ENCODE measurements around the gene CDC42BPB. TPM values are rescaled to one million over a fixed set of nuclear protein-coding genes. Genes with fewer than 3 reads are reported as not detected.

The CDC42BPB gene
- total RNA-seq, 1 donor from 2014 or later, result 116 TPM

DNA sequence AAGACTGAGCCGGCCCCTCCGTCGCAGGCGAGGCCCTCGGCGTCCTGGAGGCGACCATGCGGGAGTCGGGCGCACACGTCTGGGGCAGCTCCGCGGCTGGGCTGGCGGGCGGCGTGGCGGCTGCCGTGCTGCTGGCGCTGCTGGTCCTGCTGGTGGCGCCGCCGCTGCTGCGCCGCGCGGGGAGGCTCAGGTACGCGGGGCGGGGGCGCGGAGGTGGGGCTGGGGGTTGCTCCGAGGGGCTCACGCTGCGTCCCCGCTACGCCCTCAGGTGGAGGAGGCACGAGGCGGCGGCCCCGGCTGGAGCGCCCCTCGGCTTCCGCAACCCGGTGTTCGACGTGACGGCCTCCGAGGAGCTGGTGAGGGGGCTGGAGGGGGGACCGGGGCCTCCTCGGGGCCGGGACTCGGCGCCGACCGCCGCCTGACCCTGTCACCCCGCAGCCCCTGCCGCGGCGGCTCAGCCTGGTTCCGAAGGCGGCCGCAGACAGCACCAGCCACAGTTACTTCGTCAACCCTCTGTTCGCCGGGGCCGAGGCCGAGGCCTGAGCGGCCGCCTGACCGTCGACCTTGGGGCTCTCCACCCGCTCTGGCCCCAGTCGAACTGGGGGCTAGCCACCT, 127.1 kb downstream of the CDC42BPB start:
- H3K9me3 ChIP-seq (ENCODE audit: insufficient read depth, low read depth, low read length), result no peaks in the 10 kb centered on the region
- Mint-ChIP-seq H3K9me3 (ENCODE audit: unreplicated experiment) (no peaks in the 10 kb centered on the region), H3K4me3 (ENCODE audit: unreplicated experiment) (no peak overlapping the region), H3K27me3 (ENCODE audit: low read depth, unreplicated experiment) (peaks cover 12% of the 10 kb centered on the region), H3K36me3 (ENCODE audit: low read depth, unreplicated experiment) (peaks cover 4% of the 10 kb centered on the region), H3K27ac (ENCODE audit: unreplicated experiment) (no peak overlapping the region), H3K4me1 (ENCODE audit: low read depth, unreplicated experiment) (peaks cover 2% of the 10 kb centered on the region)
- H3K27ac ChIP-seq (ENCODE audit: low read depth, low read length), result no peak overlapping the region
- no peak overlapping the region for H3K4me2 ChIP-seq (ENCODE audit: low read length)
- H2AFZ ChIP-seq (ENCODE audit: low read depth, low read length), result no peak overlapping the region
- FAIRE-seq (no peak), DNase-seq (ENCODE audit: low read depth) (no peak)
- H3K36me3 ChIP-seq (ENCODE audit: insufficient read depth, low read length), result peaks cover 8% of the 10 kb centered on the region
- peaks cover 29% of the 10 kb centered on the region for H3K27me3 ChIP-seq (ENCODE audit: insufficient read depth, low read length)
- peaks cover 35% of the 10 kb centered on the region for H4K20me1 ChIP-seq (ENCODE audit: insufficient read depth, low read length)
- H3K4me1 ChIP-seq (ENCODE audit: insufficient read depth, low read length), result peaks cover 22% of the 10 kb centered on the region
- H3K79me2 ChIP-seq (ENCODE audit: insufficient read depth, low read length), result no peaks in the 10 kb centered on the region
- TF ChIP-seq, protein P1, sequence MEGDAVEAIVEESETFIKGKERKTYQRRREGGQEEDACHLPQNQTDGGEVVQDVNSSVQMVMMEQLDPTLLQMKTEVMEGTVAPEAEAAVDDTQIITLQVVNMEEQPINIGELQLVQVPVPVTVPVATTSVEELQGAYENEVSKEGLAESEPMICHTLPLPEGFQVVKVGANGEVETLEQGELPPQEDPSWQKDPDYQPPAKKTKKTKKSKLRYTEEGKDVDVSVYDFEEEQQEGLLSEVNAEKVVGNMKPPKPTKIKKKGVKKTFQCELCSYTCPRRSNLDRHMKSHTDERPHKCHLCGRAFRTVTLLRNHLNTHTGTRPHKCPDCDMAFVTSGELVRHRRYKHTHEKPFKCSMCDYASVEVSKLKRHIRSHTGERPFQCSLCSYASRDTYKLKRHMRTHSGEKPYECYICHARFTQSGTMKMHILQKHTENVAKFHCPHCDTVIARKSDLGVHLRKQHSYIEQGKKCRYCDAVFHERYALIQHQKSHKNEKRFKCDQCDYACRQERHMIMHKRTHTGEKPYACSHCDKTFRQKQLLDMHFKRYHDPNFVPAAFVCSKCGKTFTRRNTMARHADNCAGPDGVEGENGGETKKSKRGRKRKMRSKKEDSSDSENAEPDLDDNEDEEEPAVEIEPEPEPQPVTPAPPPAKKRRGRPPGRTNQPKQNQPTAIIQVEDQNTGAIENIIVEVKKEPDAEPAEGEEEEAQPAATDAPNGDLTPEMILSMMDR (IDR thresholded peaks at IDR 0.05; ENCODE audit: insufficient read depth, low read depth, low read length), result no peak
- TF ChIP-seq EZH2 (IDR thresholded peaks at IDR 0.05; ENCODE audit: insufficient read depth, low read length), result peak; percentile 72
- no peak overlapping the region for H3K4me3 ChIP-seq (ENCODE audit: insufficient read depth, low read depth, low read length)
- no peak overlapping the region for H3K9ac ChIP-seq (ENCODE audit: low read length)

DNA sequence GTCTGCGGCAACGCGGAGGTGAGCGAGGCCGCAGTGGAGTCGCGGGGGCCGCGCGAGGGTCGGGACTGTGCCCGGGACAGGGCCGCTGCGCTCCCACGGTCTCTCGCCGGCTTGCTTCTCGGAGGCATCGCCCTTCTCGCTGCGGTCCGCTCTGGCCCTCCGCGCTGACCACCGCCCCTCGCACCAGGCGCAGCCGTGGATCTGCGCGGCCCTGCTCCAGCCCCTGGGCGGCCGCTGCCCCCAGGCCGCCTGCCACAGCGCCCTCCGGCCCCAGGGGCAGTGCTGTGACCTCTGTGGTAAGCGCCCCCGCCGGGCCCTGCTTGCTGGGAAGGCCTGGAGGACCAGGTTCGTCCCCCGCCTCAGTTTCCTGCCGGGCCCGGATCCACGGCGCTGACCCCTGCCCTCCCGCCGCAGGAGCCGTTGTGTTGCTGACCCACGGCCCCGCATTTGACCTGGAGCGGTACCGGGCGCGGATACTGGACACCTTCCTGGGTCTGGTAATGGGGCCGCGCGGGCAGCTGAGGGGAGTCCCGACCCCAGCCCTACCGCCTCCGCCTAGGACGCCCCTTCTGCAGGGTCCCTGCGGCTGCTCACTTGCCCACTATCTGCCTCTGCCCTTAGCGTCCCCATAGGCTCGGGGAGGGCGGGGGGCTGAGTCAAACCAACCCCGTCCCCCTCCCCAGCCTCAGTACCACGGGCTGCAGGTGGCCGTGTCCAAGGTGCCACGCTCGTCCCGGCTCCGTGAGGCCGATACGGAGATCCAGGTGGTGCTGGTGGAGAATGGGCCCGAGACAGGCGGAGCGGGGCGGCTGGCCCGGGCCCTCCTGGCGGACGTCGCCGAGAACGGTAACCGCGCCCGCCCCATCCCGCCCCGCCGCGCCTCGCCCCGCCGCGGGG, 127.9 kb downstream of the CDC42BPB start:
- FAIRE-seq (no peak), DNase-seq (ENCODE audit: low read depth) (no peak)
- H3K9me3 ChIP-seq (ENCODE audit: insufficient read depth, low read depth, low read length), result no peaks in the 10 kb centered on the region
- no peak overlapping the region for H3K27ac ChIP-seq (ENCODE audit: low read depth, low read length)
- H3K4me1 ChIP-seq (ENCODE audit: insufficient read depth, low read length), result peaks cover 22% of the 10 kb centered on the region
- H3K36me3 Mint-ChIP-seq (ENCODE audit: low read depth, unreplicated experiment), result peaks cover 4% of the 10 kb centered on the region
- H2AFZ ChIP-seq (ENCODE audit: low read depth, low read length), result no peak overlapping the region
- peaks cover 17% of the 10 kb centered on the region for H3K27me3 Mint-ChIP-seq (ENCODE audit: low read depth, unreplicated experiment)
- H3K4me2 ChIP-seq (ENCODE audit: low read length), result peak overlapping the region; percentile 79
- no peaks in the 10 kb centered on the region for H3K9me3 Mint-ChIP-seq (ENCODE audit: unreplicated experiment)
- TF ChIP-seq, protein P1 (IDR thresholded peaks at IDR 0.05; ENCODE audit: insufficient read depth, low read depth, low read length), result no peak
- TF ChIP-seq EZH2 (IDR thresholded peaks at IDR 0.05; ENCODE audit: insufficient read depth, low read length), result peak; percentile 99
- H3K4me3 Mint-ChIP-seq (ENCODE audit: unreplicated experiment), result no peak overlapping the region
- H3K27me3 ChIP-seq (ENCODE audit: insufficient read depth, low read length), result peaks cover 36% of the 10 kb centered on the region
- H3K27ac Mint-ChIP-seq (ENCODE audit: unreplicated experiment), result no peak overlapping the region
- peaks cover 8% of the 10 kb centered on the region for H3K36me3 ChIP-seq (ENCODE audit: insufficient read depth, low read length)
- H3K4me1 Mint-ChIP-seq (ENCODE audit: low read depth, unreplicated experiment), result peaks cover 2% of the 10 kb centered on the region
- H3K79me2 ChIP-seq (ENCODE audit: insufficient read depth, low read length), result no peaks in the 10 kb centered on the region
- H4K20me1 ChIP-seq (ENCODE audit: insufficient read depth, low read length), result peaks cover 30% of the 10 kb centered on the region
- H3K9ac ChIP-seq (ENCODE audit: low read length), result no peak overlapping the region
- H3K4me3 ChIP-seq (ENCODE audit: insufficient read depth, low read depth, low read length), result no peak overlapping the region
